ENCODE data around the gene ZNF358. TPM values are rescaled to one million over a fixed set of nuclear protein-coding genes. Genes with fewer than 3 reads are reported as not detected.

Gene ZNF358
- polyA plus RNA-seq, 3 donors, result 0.41 to 8.6 (median 1.0) TPM

GRCh38 chr19:7516333-7516732 is 430 bp downstream of the ZNF358 start:
- Histone ChIP-seq H3K9me3 (replicated peaks in 1 of 2; ENCODE audit: control insufficient read depth in 1 of 2, insufficient read depth in 1 of 2, low read length in 2 of 2) (no peaks in the 10 kb centered on the region), H3K79me2 (ENCODE audit: insufficient read depth, low read length) (no peaks in the 10 kb centered on the region), H3K4me2 (replicated peaks; ENCODE audit: extremely low read depth, low read length, poor library complexity, severe bottlenecking) (peak overlapping the region; percentile 61), H3K27me3 (ENCODE audit: control insufficient read depth in 2 of 2, insufficient read depth in 2 of 2, low read length in 2 of 2) (peaks cover 2 to 23% of the 10 kb centered on the region in 2 donors), H4K20me1 (ENCODE audit: insufficient read depth, low read length) (no peaks in the 10 kb centered on the region), H3K36me3 (replicated peaks in 1 of 2; ENCODE audit: control insufficient read depth in 1 of 2, insufficient read depth in 2 of 2, low read length in 2 of 2) (no peaks in the 10 kb centered on the region), H3K27ac (ENCODE audit: low read depth in 1 of 2, low read length in 2 of 2) (no peak overlapping the region), H3K9ac (ENCODE audit: insufficient read depth, low read length, poor library complexity, severe bottlenecking) (peak overlapping the region; percentile 53), H3K4me3 (replicated peaks in 1 of 3; ENCODE audit: low read depth in 2 of 3, low read length in 3 of 3) (peak overlapping the region; percentile 9 to 63 (median 12)), H3K4me1 (ENCODE audit: control insufficient read depth in 1 of 2, insufficient read depth in 2 of 2, low read length in 2 of 2) (peaks cover 5 to 12% of the 10 kb centered on the region in 2 donors), H2AFZ (ENCODE audit: insufficient read depth, low read depth, low read length, poor library complexity, severe bottlenecking) (peak overlapping the region; percentile 73)
- TF ChIP-seq CTCF (IDR thresholded peaks at IDR 0.05), result no peak
- peak overlapping the region in 1 of 7 donors; percentile 58 for H3K27ac Mint-ChIP-seq
- intact Hi-C loops (cut with micrococcal nuclease), result no loop called here
- WGBS (ENCODE audit: insufficient coverage), result 1% methylated on average over 16 of the region's 28 CpGs
- no peak for DNase-seq
- peaks cover 4 to 5% of the 10 kb centered on the region in 2 donors for H3K36me3 Mint-ChIP-seq
- peaks cover 35 to 43% (median 35%) of the 10 kb centered on the region in 3 donors for H3K27me3 Mint-ChIP-seq (ENCODE audit: low read depth in 3 of 3)
- peaks cover 0 to 11% (median 4%) of the 10 kb centered on the region in 7 donors for H3K9me3 Mint-ChIP-seq
- peak overlapping the region; percentile 60 to 80 for H3K4me3 Mint-ChIP-seq
- peaks cover 12% of the 10 kb centered on the region for H3K4me1 Mint-ChIP-seq

GRCh38 chr19:7516878-7517277 is 975 bp downstream of the ZNF358 start:
- Histone ChIP-seq H3K4me1 (ENCODE audit: control insufficient read depth in 1 of 2, insufficient read depth in 2 of 2, low read length in 2 of 2) (peaks cover 8 to 16% of the 10 kb centered on the region in 2 donors), H3K9me3 (replicated peaks in 1 of 2; ENCODE audit: control insufficient read depth in 1 of 2, insufficient read depth in 1 of 2, low read length in 2 of 2) (no peaks in the 10 kb centered on the region), H3K9ac (ENCODE audit: insufficient read depth, low read length, poor library complexity, severe bottlenecking) (no peak overlapping the region), H3K27me3 (ENCODE audit: control insufficient read depth in 2 of 2, insufficient read depth in 2 of 2, low read length in 2 of 2) (peaks cover 2 to 23% of the 10 kb centered on the region in 2 donors), H2AFZ (ENCODE audit: insufficient read depth, low read depth, low read length, poor library complexity, severe bottlenecking) (peak overlapping the region; percentile 73), H3K4me3 (replicated peaks in 1 of 3; ENCODE audit: low read depth in 2 of 3, low read length in 3 of 3) (peak overlapping the region in 1 of 3 experiments; percentile 63), H3K27ac (ENCODE audit: low read depth in 1 of 2, low read length in 2 of 2) (no peak overlapping the region), H4K20me1 (ENCODE audit: insufficient read depth, low read length) (no peaks in the 10 kb centered on the region), H3K79me2 (ENCODE audit: insufficient read depth, low read length) (no peaks in the 10 kb centered on the region), H3K36me3 (replicated peaks in 1 of 2; ENCODE audit: control insufficient read depth in 1 of 2, insufficient read depth in 2 of 2, low read length in 2 of 2) (no peaks in the 10 kb centered on the region), H3K4me2 (replicated peaks; ENCODE audit: extremely low read depth, low read length, poor library complexity, severe bottlenecking) (peak overlapping the region; percentile 61)
- peaks cover 15% of the 10 kb centered on the region for H3K4me1 Mint-ChIP-seq
- peaks cover 4 to 5% of the 10 kb centered on the region in 2 donors for H3K36me3 Mint-ChIP-seq
- peaks cover 0 to 11% (median 4%) of the 10 kb centered on the region in 7 donors for H3K9me3 Mint-ChIP-seq
- H3K27me3 Mint-ChIP-seq (ENCODE audit: low read depth in 3 of 3), result peaks cover 34 to 42% (median 35%) of the 10 kb centered on the region in 3 donors
- no CpG with 5 or more reads among the region's 4 CpGs for WGBS (ENCODE audit: insufficient coverage)
- H3K27ac Mint-ChIP-seq, result peak overlapping the region in 1 of 7 donors; percentile 58
- no peak for TF ChIP-seq CTCF (IDR thresholded peaks at IDR 0.05)
- intact Hi-C loops (cut with micrococcal nuclease), result no loop called here
- no peak for DNase-seq
- H3K4me3 Mint-ChIP-seq, result peak overlapping the region; percentile 60 to 80

Data from CD14-positive monocyte (primary cell).